ENCODE measurements around the gene SELENOT. TPM values are rescaled to one million over a fixed set of nuclear protein-coding genes. Genes with fewer than 3 reads are reported as not detected.
"Not testable (repeated sequence)": the region's sequence is repeated elsewhere in the genome, so short reads cannot be mapped to it uniquely, and the experiment has no call there.

SELENOT gene
- total RNA-seq, 2 experiments from 2014 or later = 124 to 130 TPM

- DNase-seq = no peak
- peak overlapping the region; percentile 49 for H3K27ac Mint-ChIP-seq
- no peak overlapping the region for H3K4me3 Mint-ChIP-seq
- H3K4me1 Mint-ChIP-seq = peaks cover 63% of the 10 kb centered on the region
- peaks cover 4% of the 10 kb centered on the region for H3K9me3 Mint-ChIP-seq
- ChIA-PET CTCF (interaction anchor here (1.5 to 2.6 kb wide), 2 partner anchors 10 to 92 kb away, joined by 3 to 7 read pairs; partner anchors contain the start of genes ERICH6 and SELENOT), POLR2A (interaction anchor here (0.9 to 3.2 kb wide), 4 partner anchors 9 to 202 kb away, joined by 3 to 37 read pairs (median 6); partner anchors contain the start of gene SELENOT)
- no peaks in the 10 kb centered on the region for H3K27me3 Mint-ChIP-seq
- H3K36me3 Mint-ChIP-seq (ENCODE audit: low read depth) = peaks cover 45% of the 10 kb centered on the region
Measured at GRCh38 chr3:150612494-150612893, 9.4 kb downstream of the SELENOT start.

DNA sequence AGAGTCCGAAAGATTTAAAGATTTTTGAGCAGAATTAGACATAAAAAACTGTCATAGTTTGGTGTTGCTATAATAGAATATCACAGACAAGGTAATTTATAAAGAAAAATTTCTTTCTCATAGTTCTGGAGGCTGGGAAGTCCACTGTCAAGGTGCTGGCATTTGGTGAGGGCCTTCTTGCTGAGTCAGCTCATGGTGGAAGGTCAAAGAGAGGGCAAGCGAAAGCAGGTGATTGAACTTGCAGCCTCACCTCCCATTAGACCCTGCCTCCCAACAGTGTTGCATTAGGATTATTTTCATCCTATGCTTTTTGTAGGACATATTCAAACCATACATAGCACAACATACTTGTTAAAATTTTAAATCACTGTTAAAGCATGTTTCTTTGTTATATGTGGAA is 9.9 kb downstream of the SELENOT start:
- POLR2A ChIA-PET = interaction anchor here (1.2 to 3.2 kb wide), 4 partner anchors 10 to 151 kb away, joined by 4 to 37 read pairs (median 8); partner anchors contain the start of genes EIF2A, SELENOT and SERP1
- Mint-ChIP-seq H3K4me3 (no peak overlapping the region), H3K4me1 (peaks cover 58% of the 10 kb centered on the region), H3K9me3 (peaks cover 4% of the 10 kb centered on the region), H3K27ac (peak overlapping the region; percentile 49), H3K27me3 (no peaks in the 10 kb centered on the region), H3K36me3 (ENCODE audit: low read depth) (peaks cover 41% of the 10 kb centered on the region)
- CTCF ChIA-PET = interaction anchor here (1.5 to 2.6 kb wide), 2 partner anchors 10 to 91 kb away, joined by 3 to 7 read pairs; partner anchors contain the start of genes ERICH6 and SELENOT
- DNase-seq = no peak

DNA sequence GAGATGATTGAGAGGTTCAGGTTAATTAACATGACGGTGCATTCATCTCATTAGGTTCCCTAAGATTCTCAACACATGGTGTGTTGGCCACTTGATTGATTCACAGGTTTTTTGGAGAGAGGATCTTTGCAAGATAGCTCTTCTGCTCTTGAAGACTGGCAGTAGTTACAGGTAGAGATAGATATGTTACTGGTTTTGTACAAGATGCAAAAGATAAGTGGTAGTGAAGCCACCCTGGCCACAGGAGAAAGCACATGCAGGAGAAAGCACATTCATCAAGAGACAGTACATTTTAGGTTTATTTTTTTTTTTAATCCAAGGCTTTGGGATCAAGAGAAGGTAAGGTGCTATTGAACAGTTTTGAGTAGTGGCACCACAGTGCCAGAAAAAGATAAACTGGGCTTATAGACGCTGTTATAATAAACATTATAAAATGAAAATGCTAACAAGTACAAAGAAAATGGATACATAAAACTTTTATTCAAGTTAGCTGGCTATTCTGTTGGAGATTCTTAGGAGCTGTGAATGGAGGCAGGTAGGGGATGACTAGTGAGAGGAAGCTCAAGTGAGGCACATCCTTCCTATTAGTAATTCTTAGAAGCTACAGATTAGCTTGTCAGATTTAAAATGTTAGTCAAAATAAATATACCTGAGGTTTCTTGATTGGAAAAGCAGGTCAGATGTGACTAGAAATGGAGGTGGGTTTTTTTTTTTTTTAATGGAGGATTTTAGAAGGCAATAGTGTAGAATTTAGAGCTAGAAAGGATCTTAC is 10.8 kb downstream of the SELENOT start:
- no peaks in the 10 kb centered on the region for H3K27me3 Mint-ChIP-seq

DNA sequence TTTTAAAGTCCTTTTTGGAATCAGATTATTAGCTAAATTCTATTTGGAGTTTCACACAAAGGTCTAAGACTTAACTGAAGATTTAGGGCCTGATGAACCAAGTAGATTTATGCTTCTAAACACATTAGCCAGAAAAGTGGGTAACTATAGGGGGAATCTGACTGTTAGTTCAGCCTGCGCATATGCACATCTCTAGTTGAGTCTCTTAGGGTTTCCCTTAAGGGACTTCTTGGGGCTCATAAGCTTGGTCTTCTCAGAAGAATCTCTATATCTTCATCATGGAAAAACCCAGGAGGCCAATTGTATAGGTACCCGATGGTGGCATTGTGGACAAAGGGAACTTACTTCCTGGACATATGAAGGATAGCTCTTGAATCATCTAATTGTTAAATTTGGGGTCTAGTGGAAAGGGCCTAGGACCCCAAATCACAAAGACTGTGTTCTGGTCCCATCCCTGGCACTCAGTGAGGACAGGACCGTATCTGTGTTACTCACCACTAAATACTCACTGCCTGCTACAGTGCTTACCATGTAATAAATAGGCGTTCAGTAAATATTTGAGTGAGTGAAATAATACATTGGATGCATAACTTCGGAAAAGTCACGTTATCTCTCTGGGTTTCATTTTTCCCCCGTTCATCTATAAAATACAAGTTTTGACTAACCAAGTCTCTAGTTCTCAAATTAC is 17.0 kb downstream of the SELENOT start:
- no peak overlapping the region for H3K27ac Mint-ChIP-seq
- POLR2A ChIA-PET = interaction anchor here (1.1 kb wide), 1 partner anchor 17 kb away, joined by 4 read pairs; the partner anchor contains the start of gene SELENOT

More for the DNA sequence above, 10.8 kb downstream of the SELENOT start:
- Mint-ChIP-seq H3K4me3 (no peak overlapping the region), H3K36me3 (ENCODE audit: low read depth) (peaks cover 49% of the 10 kb centered on the region), H3K27ac (peak overlapping the region; percentile 41), H3K9me3 (peaks cover 4% of the 10 kb centered on the region), H3K4me1 (peaks cover 54% of the 10 kb centered on the region)
- CTCF ChIA-PET = interaction anchor here (0.7 to 2.6 kb wide), 3 partner anchors 8 to 265 kb away, joined by 3 to 7 read pairs (median 3); partner anchors contain the start of gene SELENOT
- POLR2A ChIA-PET = interaction anchor here (0.9 to 3.2 kb wide), 5 partner anchors 8 to 149 kb away, joined by 3 to 37 read pairs (median 7); partner anchors contain the start of genes EIF2A, SELENOT and SERP1
- no peak for DNase-seq

GRCh38 chr3:150622955-150623354 is 19.8 kb downstream of the SELENOT start:
- DNase-seq, POLR2A ChIA-PET, H3K27ac Mint-ChIP-seq, H3K4me3 Mint-ChIP-seq, H3K9me3 Mint-ChIP-seq, H3K27me3 Mint-ChIP-seq, CTCF ChIA-PET: not testable (repeated sequence)
- Mint-ChIP-seq H3K36me3 (ENCODE audit: low read depth) (peaks cover 62% of the 10 kb centered on the region), H3K4me1 (peaks cover 29% of the 10 kb centered on the region)

More for the DNA sequence above, 17.0 kb downstream of the SELENOT start:
- no peak for DNase-seq
- no peak overlapping the region for H3K4me3 Mint-ChIP-seq
- H3K9me3 Mint-ChIP-seq = peaks cover 2% of the 10 kb centered on the region
- peaks cover 50% of the 10 kb centered on the region for H3K36me3 Mint-ChIP-seq (ENCODE audit: low read depth)
- peaks cover 33% of the 10 kb centered on the region for H3K4me1 Mint-ChIP-seq
- no peaks in the 10 kb centered on the region for H3K27me3 Mint-ChIP-seq
- CTCF ChIA-PET = interaction anchor here (0.9 kb wide), 1 partner anchor 168 kb away, joined by 3 read pairs; no protein-coding TSS in a partner anchor

DNA sequence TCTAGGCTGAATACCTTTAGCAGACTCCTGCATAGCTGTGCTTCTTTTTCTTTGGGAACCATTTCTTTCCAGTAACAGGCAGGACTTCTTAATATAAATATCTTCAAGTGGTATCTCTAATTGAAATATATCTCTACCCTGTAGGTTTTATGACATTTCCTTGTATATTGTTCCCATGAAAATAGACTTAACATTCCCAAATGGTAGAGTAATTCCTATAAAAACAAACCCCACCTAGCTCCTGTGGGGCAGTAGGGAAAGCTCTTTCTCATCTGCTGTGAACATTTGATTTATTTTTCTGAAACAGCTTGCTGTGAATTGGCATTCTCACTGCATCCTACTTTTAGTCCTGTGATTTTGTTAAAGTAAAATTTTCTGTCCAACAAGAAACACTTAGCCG is 20.8 kb downstream of the SELENOT start:
- ChIA-PET POLR2A (no interaction called here), CTCF (no interaction called here)
- Mint-ChIP-seq H3K27ac (no peak overlapping the region), H3K27me3 (no peaks in the 10 kb centered on the region), H3K9me3 (no peaks in the 10 kb centered on the region), H3K36me3 (ENCODE audit: low read depth) (peaks cover 59% of the 10 kb centered on the region), H3K4me1 (peaks cover 26% of the 10 kb centered on the region), H3K4me3 (no peak overlapping the region)
- DNase-seq = no peak

DNA sequence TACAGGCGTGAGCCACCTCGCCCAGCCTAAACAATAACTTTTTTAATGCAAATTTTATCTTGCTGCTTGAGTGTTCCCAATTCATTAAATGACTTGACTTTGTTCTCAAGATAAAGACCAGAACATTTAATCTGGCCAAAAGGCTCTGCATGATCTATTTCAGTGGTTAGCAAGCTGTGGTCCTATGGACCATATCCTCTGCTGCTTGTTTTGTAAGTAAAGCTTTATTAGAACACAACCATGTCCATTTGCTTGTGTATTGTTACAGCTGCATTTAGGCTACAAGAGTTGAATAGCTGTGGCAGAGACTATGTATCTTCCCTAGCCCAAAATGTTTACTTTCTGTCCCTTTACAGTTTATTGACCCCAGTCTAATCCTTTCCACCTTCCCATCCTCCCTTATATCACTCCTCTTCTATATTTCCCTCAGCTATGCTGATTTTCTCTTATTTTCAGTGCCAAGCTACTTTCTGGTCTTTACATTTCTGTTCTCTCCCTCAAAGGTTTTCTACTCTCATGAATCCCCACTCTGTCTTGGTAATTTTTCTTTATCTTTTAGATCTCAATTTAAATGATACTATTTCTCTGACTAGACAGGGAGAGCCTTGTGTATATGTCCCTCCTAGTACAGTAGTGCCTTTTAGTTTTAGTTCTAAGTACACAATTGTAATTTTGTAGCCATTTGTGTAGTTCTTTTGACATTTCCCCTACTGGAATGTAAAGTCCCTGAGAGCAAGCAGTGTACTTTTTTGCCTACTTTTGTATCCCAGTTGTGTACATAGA is 23.2 kb downstream of the SELENOT start:
- Mint-ChIP-seq H3K36me3 (ENCODE audit: low read depth) (peaks cover 62% of the 10 kb centered on the region), H3K27me3 (no peaks in the 10 kb centered on the region), H3K9me3 (no peaks in the 10 kb centered on the region), H3K27ac (no peak overlapping the region), H3K4me1 (peaks cover 13% of the 10 kb centered on the region), H3K4me3 (no peak overlapping the region)
- no peak for DNase-seq
- ChIA-PET CTCF (no interaction called here), POLR2A (interaction anchor here (0.7 to 1.4 kb wide), 2 partner anchors 9 to 1191 kb away, joined by 3 to 5 read pairs; no protein-coding TSS in a partner anchor)

DNA sequence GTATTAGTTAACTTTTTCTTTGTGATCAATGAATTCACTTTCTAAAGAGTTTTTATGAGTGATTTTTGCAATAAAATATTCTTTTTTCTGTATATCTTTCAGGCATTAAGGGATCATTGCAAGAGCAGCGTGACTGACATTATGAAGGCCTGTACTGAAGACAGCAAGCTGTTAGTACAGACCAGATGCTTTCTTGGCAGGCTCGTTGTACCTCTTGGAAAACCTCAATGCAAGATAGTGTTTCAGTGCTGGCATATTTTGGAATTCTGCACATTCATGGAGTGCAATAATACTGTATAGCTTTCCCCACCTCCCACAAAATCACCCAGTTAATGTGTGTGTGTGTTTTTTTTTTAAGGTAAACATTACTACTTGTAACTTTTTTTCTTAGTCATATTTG is 24.4 kb downstream of the SELENOT start:
- Mint-ChIP-seq H3K27ac (no peak overlapping the region), H3K36me3 (ENCODE audit: low read depth) (peaks cover 62% of the 10 kb centered on the region), H3K4me3 (no peak overlapping the region), H3K27me3 (no peaks in the 10 kb centered on the region), H3K9me3 (no peaks in the 10 kb centered on the region), H3K4me1 (peaks cover 9% of the 10 kb centered on the region)
- no peak for DNase-seq
- ChIA-PET CTCF (no interaction called here), POLR2A (interaction anchor here (1.4 kb wide), 1 partner anchor 8 kb away, joined by 5 read pairs; no protein-coding TSS in a partner anchor)

- DNase-seq = no peak
- H3K9me3 Mint-ChIP-seq = no peaks in the 10 kb centered on the region
- H3K4me1 Mint-ChIP-seq = peaks cover 31% of the 10 kb centered on the region
- H3K4me3 Mint-ChIP-seq = no peak overlapping the region
- CTCF ChIA-PET = interaction anchor here (0.6 kb wide), 1 partner anchor 127 kb away, joined by 4 read pairs; no protein-coding TSS in a partner anchor
- no peaks in the 10 kb centered on the region for H3K27me3 Mint-ChIP-seq
- peaks cover 43% of the 10 kb centered on the region for H3K36me3 Mint-ChIP-seq (ENCODE audit: low read depth)
- POLR2A ChIA-PET = interaction anchor here (0.9 to 1.6 kb wide), 3 partner anchors 29 to 89 kb away, joined by 3 to 5 read pairs (median 3); partner anchors contain the start of gene SELENOT
- H3K27ac Mint-ChIP-seq = no peak overlapping the region
Measured at GRCh38 chr3:150631515-150632221, 28.5 kb downstream of the SELENOT start.

- Mint-ChIP-seq H3K27ac (peak overlapping the region; percentile 72), H3K4me3 (no peak overlapping the region), H3K4me1 (peaks cover 36% of the 10 kb centered on the region), H3K27me3 (no peaks in the 10 kb centered on the region), H3K36me3 (ENCODE audit: low read depth) (peaks cover 17% of the 10 kb centered on the region), H3K9me3 (no peaks in the 10 kb centered on the region)
- ChIA-PET POLR2A (interaction anchor here (0.5 to 2.2 kb wide), 11 partner anchors 8 to 226 kb away, joined by 3 to 11 read pairs (median 4); partner anchors contain the start of genes EIF2A, ERICH6, SELENOT and SERP1), CTCF (interaction anchor here (0.6 to 1.7 kb wide), 5 partner anchors 46 to 129 kb away, joined by 3 to 4 read pairs (median 3); partner anchors contain the start of gene ERICH6)
- DNase-seq = no peak
Measured at GRCh38 chr3:150635076-150635475, 32.0 kb downstream of the SELENOT start.

GRCh38 chr3:150635526-150635925 is 32.4 kb downstream of the SELENOT start:
- Mint-ChIP-seq H3K27ac (peak overlapping the region; percentile 72), H3K27me3 (no peaks in the 10 kb centered on the region), H3K4me1 (peaks cover 35% of the 10 kb centered on the region), H3K9me3 (no peaks in the 10 kb centered on the region), H3K4me3 (no peak overlapping the region), H3K36me3 (ENCODE audit: low read depth) (peaks cover 15% of the 10 kb centered on the region)
- ChIA-PET CTCF (interaction anchor here (0.6 to 1.7 kb wide), 6 partner anchors 45 to 238 kb away, joined by 3 to 4 read pairs (median 3); partner anchors contain the start of gene ERICH6), POLR2A (interaction anchor here (0.5 to 2.2 kb wide), 11 partner anchors 9 to 226 kb away, joined by 3 to 11 read pairs (median 4); partner anchors contain the start of genes EIF2A, ERICH6, SELENOT and SERP1)
- no peak for DNase-seq

All from activated CD4-positive, alpha-beta memory T cell treated with anti-CD3 and anti-CD28 coated beads, Interleukin-2, amount 10 ng/mL, durations not matched to agents 7 days and 5 days (primary cell).